GM12891 (cell line): ENCODE measurements around the gene TMTC2.

ENCODE experiments used
- POLR2AphosphoS5 ChIP-seq: IDR thresholded peaks from 2 replicates; pipeline ENCODE4 v1.6.1; 2011; ENCODE audit warnings: low read depth, low read length, control low read depth
- POU2F2 ChIP-seq: IDR thresholded peaks from 2 replicates; pipeline ENCODE4 v1.6.1; 2011; ENCODE audit warnings: low read depth, mild to moderate bottlenecking, control low read depth, low read length, moderate library complexity

DNA sequence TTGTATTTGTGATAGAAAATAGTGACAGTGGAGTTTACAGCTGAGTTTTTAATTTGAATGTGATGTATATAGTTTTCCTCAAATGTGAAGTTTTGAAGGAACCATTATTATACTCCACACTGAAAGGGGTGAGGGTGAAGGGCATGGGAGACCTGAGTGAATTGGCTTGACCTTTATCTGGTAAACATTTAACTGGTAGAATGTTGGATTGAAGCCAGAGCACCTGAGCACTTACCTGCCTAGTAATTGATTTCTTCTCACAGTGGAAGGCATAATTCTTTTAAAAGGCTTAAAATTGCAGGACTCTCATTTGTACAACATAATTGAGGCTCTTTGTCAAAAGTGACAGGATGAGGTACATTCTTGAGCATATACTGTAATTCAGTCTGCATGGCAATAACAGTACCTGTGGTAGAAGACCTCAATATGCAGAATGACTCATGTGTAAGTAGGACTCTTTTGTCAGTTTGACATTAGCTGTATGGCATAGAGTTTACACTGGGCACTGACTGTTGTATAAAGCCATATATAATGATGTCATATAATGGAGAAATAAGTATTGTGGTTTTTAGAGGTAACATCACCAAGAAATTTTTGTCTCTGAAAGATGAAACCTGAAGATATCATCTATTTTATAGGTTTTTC lies 309.6 kb downstream of the TMTC2 start:
- TF ChIP-seq POLR2AphosphoS5 (no peak), POU2F2 (no peak)
